GM23248 (cell line): ENCODE data around the gene EIF4E3.

Experiments used
- EZH2 ChIP-seq: fragments of 200-600 bp; sonication (generic); IDR thresholded peaks from 2 replicates; pipeline ENCODE4 v1.6.1; 2018; ENCODE audit warnings: antibody characterized with exemption, mild to moderate bottlenecking; ENCODE audit not compliant: insufficient read depth, poor library complexity, severe bottlenecking
- EZH2phosphoT487 ChIP-seq: fragments of 200-600 bp; sonication (generic); IDR thresholded peaks from 2 replicates; pipeline ENCODE4 v1.6.1; 2018; ENCODE audit warnings: antibody characterized with exemption, moderate library complexity, mild to moderate bottlenecking, low read depth; ENCODE audit not compliant: insufficient read depth

DNA sequence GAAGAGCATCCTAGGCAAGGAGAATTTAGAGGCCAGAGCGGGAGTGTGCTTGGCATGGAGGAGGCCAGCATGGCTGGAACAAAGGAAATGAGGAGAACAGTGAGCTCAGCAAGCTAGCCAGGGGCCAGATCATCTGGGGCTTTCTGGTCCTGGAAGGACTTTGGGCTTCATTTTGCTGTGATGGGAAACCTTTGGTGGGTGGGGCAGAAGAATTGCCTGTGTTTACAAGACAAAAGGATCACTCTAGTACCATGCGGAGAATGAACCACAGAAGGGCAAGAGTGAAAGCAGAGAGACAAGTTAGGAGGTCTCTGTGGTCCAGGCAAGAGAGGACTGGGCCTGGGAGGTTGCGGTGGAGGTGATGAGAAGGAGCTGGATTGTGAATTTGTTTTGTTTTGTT, 80.1 kb downstream of the EIF4E3 start:
- TF ChIP-seq EZH2phosphoT487, result no peak
- TF ChIP-seq EZH2, result no peak
